GM23338 (cell line): Measurements from ENCODE around the gene CTDSPL. TPM values are rescaled to one million over a fixed set of nuclear protein-coding genes. Genes with fewer than 3 reads are reported as not detected.

Source experiments
- ATAC-seq: fragments of 200-7000 bp; cut with Tn5 transposase; 3 replicates; pipeline ENCODE4 v1.9.1; 2020
- DNase-seq: peaks from one replicate; pipeline ENCODE4 v3.0.0-alpha.2; 2015; ENCODE audit warnings: low spot score
- H2AFZ ChIP-seq: fragments of 200-600 bp; sonication (generic); 2 replicates; pipeline ENCODE4 v1.8.0; 2016; ENCODE audit warnings: antibody characterized with exemption, mild to moderate bottlenecking, moderate library complexity
- H3F3A ChIP-seq: fragments of 200-600 bp; sonication (generic); replicated peaks from 2 replicates; pipeline ENCODE4 v1.8.0; 2017; ENCODE audit warnings: antibody characterized with exemption, mixed run types, low read depth
- H3K27ac ChIP-seq: fragments of 200-600 bp; sonication (generic); 2 replicates; pipeline ENCODE4 v1.6.1; 2016; ENCODE audit warnings: low read depth
- H3K27me3 ChIP-seq: fragments of 200-600 bp; sonication (generic); 2 replicates; pipeline ENCODE4 v1.8.0; 2016; ENCODE audit warnings: mild to moderate bottlenecking, mixed run types, moderate library complexity; ENCODE audit not compliant: insufficient read depth
- H3K36me3 ChIP-seq: fragments of 200-600 bp; sonication (generic); 2 replicates; pipeline ENCODE4 v1.8.0; 2016; ENCODE audit warnings: mild to moderate bottlenecking; ENCODE audit not compliant: insufficient read depth
- H3K4me1 ChIP-seq: fragments of 200-600 bp; sonication (generic); 2 replicates; pipeline ENCODE4 v1.8.0; 2016; ENCODE audit warnings: mild to moderate bottlenecking, moderate library complexity; ENCODE audit not compliant: insufficient read depth
- H3K4me2 ChIP-seq: fragments of 200-600 bp; sonication (generic); 2 replicates; pipeline ENCODE4 v1.7.1; 2017; ENCODE audit warnings: mixed run types
- H3K4me3 ChIP-seq: fragments of 200-600 bp; sonication (generic); 2 replicates; pipeline ENCODE4 v1.6.1; 2016; ENCODE audit warnings: mixed run types
- H3K79me2 ChIP-seq: fragments of 200-600 bp; sonication (generic); replicated peaks from 2 replicates; pipeline ENCODE4 v1.8.0; 2017; ENCODE audit warnings: mild to moderate bottlenecking; ENCODE audit not compliant: insufficient read depth
- H3K9me2 ChIP-seq: fragments of 200-600 bp; sonication (generic); 2 replicates; pipeline ENCODE4 v1.8.0; 2017; ENCODE audit not compliant: insufficient read depth
- H4K20me1 ChIP-seq: fragments of 200-600 bp; sonication (generic); replicated peaks from 2 replicates; pipeline ENCODE4 v1.8.0; 2017; ENCODE audit warnings: mild to moderate bottlenecking; ENCODE audit not compliant: insufficient read depth
- H3K27ac Mint-ChIP-seq: 2 replicates; pipeline ENCODE4 v1.8.0; 2020; ENCODE audit warnings: inconsistent platforms, mild to moderate bottlenecking, moderate library complexity, mixed read lengths
- H3K27me3 Mint-ChIP-seq: 3 replicates; pipeline ENCODE4 v1.8.0; 2022; ENCODE audit warnings: low read depth, mild to moderate bottlenecking, moderate library complexity, mixed read lengths, inconsistent platforms; ENCODE audit not compliant: insufficient read depth, poor library complexity
- H3K36me3 Mint-ChIP-seq: 3 replicates; pipeline ENCODE4 v1.8.0; 2021; ENCODE audit warnings: low read depth, mild to moderate bottlenecking, inconsistent platforms, moderate library complexity, mixed read lengths
- H3K4me1 Mint-ChIP-seq: 3 replicates; pipeline ENCODE4 v1.8.0; 2020; ENCODE audit warnings: mild to moderate bottlenecking, inconsistent platforms, mixed read lengths
- H3K4me3 Mint-ChIP-seq: 3 replicates; pipeline ENCODE4 v1.8.0; 2021; ENCODE audit warnings: moderate library complexity, mild to moderate bottlenecking, inconsistent platforms, mixed read lengths
- H3K9me3 Mint-ChIP-seq: 3 replicates; pipeline ENCODE4 v1.8.0; 2020; ENCODE audit warnings: moderate library complexity, mild to moderate bottlenecking, inconsistent platforms, mixed read lengths
- EZH2 ChIP-seq: fragments of 200-600 bp; sonication (generic); IDR thresholded peaks from one replicate; pipeline ENCODE4 v1.8.0; 2017; ENCODE audit warnings: antibody characterized with exemption, mild to moderate bottlenecking, low read depth; ENCODE audit not compliant: unreplicated experiment
- EZH2phosphoT487 ChIP-seq: fragments of 200-600 bp; sonication (generic); IDR thresholded peaks from one replicate; pipeline ENCODE4 v1.8.1; 2018; ENCODE audit warnings: antibody characterized with exemption; ENCODE audit not compliant: unreplicated experiment
- POLR2AphosphoS5 ChIP-seq: IDR thresholded peaks from 2 replicates; pipeline ENCODE4 v1.6.1; 2016; ENCODE audit warnings: antibody characterized with exemption, low read depth
- ZNF114 ChIP-seq: fragments of 250-450 bp; sonication (Bioruptor Pico); IDR thresholded peaks from 2 replicates; pipeline ENCODE4 v1.5.0; 2020; ENCODE audit warnings: mild to moderate bottlenecking, moderate library complexity
- polyA plus RNA-seq: library from polyadenylated mRNA; unstranded; fragments of >200 nt; fragmentation: Nextera tagmentation; extraction: Ambion mirVana; gene quantifications from 2 replicates; pipeline ENCODE4 v1.2.1, GENCODE V29; 2016
- total RNA-seq: library from RNA; depleted of rRNA; stranded (reverse); fragments of >200 nt; shearing (Covaris generic); gene quantifications from 2 replicates; pipeline ENCODE4 v1.2.3, GENCODE V29; 2014
- TF ChIP-seq, protein P1 (sequence below): IDR thresholded peaks from one replicate; pipeline ENCODE4 v1.6.1; 2018; ENCODE audit warnings: antibody characterized with exemption; ENCODE audit not compliant: unreplicated experiment
- TF ChIP-seq, protein P2 (sequence below): fragments of 250-450 bp; sonication (Bioruptor Pico); IDR thresholded peaks from 2 replicates; pipeline ENCODE4 v1.5.0; 2020; ENCODE audit warnings: mild to moderate bottlenecking, moderate library complexity
- TF ChIP-seq, protein P3 (sequence below): IDR thresholded peaks from 2 replicates; pipeline ENCODE4 v1.6.1; 2016; ENCODE audit warnings: antibody characterized with exemption

Gene CTDSPL
- total and polyA plus RNA-seq, 2 experiments from 2014 or later: 23.2 to 42.0 TPM

DNA sequence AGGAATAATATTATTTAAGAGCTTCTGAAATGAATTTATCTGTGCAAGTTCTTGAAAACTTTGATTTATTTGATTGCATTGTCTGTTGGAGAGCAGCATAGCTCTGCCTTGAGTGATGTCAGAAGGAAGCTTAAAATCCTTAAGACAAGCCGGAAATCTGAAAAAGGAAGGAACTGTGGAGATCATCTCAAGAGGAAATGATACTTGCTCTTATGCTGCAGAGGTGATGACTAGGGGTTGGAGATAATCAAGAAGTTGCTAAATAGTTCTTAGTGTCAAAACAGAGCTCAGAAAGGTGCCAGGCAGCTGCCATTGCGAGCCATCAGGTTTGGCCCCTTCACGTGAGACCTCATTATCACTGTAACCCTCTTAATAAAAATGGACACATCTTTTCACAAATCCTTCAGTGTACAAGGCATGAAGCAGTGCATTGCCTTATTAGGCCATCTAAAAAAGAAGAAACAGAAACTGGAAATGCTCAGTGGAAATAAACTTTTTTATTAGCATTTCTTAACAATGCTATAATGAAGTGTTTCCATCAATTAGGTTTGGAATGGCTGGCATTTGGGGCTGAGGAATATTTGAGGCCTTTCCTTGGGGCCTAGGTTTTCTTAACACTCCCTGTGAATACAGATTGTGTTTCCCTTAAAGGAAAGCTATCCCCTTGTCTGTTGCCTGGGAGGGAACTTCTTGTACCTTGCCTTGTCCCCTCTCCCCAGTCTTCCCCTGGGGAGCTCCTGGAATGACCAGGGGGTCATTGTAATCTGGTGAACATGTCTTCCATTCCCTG is 94.4 kb downstream of the CTDSPL start (continued):
- TF ChIP-seq, protein P1, sequence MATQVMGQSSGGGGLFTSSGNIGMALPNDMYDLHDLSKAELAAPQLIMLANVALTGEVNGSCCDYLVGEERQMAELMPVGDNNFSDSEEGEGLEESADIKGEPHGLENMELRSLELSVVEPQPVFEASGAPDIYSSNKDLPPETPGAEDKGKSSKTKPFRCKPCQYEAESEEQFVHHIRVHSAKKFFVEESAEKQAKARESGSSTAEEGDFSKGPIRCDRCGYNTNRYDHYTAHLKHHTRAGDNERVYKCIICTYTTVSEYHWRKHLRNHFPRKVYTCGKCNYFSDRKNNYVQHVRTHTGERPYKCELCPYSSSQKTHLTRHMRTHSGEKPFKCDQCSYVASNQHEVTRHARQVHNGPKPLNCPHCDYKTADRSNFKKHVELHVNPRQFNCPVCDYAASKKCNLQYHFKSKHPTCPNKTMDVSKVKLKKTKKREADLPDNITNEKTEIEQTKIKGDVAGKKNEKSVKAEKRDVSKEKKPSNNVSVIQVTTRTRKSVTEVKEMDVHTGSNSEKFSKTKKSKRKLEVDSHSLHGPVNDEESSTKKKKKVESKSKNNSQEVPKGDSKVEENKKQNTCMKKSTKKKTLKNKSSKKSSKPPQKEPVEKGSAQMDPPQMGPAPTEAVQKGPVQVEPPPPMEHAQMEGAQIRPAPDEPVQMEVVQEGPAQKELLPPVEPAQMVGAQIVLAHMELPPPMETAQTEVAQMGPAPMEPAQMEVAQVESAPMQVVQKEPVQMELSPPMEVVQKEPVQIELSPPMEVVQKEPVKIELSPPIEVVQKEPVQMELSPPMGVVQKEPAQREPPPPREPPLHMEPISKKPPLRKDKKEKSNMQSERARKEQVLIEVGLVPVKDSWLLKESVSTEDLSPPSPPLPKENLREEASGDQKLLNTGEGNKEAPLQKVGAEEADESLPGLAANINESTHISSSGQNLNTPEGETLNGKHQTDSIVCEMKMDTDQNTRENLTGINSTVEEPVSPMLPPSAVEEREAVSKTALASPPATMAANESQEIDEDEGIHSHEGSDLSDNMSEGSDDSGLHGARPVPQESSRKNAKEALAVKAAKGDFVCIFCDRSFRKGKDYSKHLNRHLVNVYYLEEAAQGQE: no peak
- no peak for TF ChIP-seq POLR2AphosphoS5

DNA sequence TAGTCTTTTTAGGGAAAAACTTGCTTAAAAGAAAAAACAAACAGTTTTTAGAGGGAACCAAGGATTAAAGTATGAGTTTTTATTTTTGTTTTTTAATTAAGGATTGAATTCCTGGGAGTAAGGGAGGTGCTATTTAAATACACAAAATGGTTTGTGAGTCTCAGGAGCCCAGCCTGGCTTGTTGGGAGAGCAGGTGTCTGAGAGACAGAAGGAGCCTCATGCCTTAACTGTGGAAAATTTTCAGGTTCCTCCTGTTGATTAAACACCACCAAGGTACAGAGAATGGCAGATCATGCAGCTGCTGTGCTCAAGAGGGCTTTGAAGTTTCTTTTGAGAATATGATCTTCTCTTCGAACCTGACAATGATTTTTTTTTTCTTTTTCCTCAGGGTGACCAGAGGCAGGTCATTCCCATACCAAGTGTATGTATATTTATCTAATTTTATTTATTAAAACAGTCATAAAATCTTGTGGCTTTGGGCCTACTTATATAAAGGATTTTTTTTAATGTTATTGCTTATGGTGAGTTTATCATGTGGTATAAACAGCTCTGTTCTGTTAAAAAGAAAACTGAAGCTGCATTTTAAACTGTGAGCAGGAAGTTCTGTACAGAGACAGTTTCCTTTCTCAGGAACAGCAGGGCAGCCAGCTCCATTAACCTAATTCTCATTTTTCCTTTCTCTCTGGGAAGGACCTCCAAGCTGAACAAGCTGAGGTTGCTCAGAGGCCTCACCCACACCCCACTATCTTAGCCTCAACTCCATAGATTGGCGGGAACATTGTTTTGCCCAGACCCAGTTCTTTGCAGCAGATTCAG is 95.3 kb downstream of the CTDSPL start:
- H3K9me2 ChIP-seq: no peaks in the 10 kb centered on the region
- DNase-seq (no peak), ATAC-seq (no peak)
- H3K79me2 ChIP-seq: no peaks in the 10 kb centered on the region
- Mint-ChIP-seq H3K27ac (peak overlapping the region; percentile 70), H3K4me1 (peaks cover 26% of the 10 kb centered on the region), H3K9me3 (no peaks in the 10 kb centered on the region), H3K36me3 (peaks cover 8% of the 10 kb centered on the region), H3K4me3 (no peak overlapping the region), H3K27me3 (peaks cover 8% of the 10 kb centered on the region)
- H3K4me3 ChIP-seq: no peak overlapping the region
- no peaks in the 10 kb centered on the region for H3K36me3 ChIP-seq
- H3F3A ChIP-seq: no peaks in the 10 kb centered on the region
- no peaks in the 10 kb centered on the region for H4K20me1 ChIP-seq
- peaks cover 27% of the 10 kb centered on the region for H3K4me1 ChIP-seq
- H3K27me3 ChIP-seq: no peaks in the 10 kb centered on the region
- peak overlapping the region; percentile 51 for H3K27ac ChIP-seq
- no peak overlapping the region for H2AFZ ChIP-seq
- H3K4me2 ChIP-seq: 0 out of 2 replicates have a peak overlapping the region, but pooled peaks have one; percentile 8
- TF ChIP-seq, protein P1: no peak
- no peak for TF ChIP-seq EZH2
- TF ChIP-seq ZNF114 (CRISPR knock-in tag): no peak
- TF ChIP-seq, protein P2, sequence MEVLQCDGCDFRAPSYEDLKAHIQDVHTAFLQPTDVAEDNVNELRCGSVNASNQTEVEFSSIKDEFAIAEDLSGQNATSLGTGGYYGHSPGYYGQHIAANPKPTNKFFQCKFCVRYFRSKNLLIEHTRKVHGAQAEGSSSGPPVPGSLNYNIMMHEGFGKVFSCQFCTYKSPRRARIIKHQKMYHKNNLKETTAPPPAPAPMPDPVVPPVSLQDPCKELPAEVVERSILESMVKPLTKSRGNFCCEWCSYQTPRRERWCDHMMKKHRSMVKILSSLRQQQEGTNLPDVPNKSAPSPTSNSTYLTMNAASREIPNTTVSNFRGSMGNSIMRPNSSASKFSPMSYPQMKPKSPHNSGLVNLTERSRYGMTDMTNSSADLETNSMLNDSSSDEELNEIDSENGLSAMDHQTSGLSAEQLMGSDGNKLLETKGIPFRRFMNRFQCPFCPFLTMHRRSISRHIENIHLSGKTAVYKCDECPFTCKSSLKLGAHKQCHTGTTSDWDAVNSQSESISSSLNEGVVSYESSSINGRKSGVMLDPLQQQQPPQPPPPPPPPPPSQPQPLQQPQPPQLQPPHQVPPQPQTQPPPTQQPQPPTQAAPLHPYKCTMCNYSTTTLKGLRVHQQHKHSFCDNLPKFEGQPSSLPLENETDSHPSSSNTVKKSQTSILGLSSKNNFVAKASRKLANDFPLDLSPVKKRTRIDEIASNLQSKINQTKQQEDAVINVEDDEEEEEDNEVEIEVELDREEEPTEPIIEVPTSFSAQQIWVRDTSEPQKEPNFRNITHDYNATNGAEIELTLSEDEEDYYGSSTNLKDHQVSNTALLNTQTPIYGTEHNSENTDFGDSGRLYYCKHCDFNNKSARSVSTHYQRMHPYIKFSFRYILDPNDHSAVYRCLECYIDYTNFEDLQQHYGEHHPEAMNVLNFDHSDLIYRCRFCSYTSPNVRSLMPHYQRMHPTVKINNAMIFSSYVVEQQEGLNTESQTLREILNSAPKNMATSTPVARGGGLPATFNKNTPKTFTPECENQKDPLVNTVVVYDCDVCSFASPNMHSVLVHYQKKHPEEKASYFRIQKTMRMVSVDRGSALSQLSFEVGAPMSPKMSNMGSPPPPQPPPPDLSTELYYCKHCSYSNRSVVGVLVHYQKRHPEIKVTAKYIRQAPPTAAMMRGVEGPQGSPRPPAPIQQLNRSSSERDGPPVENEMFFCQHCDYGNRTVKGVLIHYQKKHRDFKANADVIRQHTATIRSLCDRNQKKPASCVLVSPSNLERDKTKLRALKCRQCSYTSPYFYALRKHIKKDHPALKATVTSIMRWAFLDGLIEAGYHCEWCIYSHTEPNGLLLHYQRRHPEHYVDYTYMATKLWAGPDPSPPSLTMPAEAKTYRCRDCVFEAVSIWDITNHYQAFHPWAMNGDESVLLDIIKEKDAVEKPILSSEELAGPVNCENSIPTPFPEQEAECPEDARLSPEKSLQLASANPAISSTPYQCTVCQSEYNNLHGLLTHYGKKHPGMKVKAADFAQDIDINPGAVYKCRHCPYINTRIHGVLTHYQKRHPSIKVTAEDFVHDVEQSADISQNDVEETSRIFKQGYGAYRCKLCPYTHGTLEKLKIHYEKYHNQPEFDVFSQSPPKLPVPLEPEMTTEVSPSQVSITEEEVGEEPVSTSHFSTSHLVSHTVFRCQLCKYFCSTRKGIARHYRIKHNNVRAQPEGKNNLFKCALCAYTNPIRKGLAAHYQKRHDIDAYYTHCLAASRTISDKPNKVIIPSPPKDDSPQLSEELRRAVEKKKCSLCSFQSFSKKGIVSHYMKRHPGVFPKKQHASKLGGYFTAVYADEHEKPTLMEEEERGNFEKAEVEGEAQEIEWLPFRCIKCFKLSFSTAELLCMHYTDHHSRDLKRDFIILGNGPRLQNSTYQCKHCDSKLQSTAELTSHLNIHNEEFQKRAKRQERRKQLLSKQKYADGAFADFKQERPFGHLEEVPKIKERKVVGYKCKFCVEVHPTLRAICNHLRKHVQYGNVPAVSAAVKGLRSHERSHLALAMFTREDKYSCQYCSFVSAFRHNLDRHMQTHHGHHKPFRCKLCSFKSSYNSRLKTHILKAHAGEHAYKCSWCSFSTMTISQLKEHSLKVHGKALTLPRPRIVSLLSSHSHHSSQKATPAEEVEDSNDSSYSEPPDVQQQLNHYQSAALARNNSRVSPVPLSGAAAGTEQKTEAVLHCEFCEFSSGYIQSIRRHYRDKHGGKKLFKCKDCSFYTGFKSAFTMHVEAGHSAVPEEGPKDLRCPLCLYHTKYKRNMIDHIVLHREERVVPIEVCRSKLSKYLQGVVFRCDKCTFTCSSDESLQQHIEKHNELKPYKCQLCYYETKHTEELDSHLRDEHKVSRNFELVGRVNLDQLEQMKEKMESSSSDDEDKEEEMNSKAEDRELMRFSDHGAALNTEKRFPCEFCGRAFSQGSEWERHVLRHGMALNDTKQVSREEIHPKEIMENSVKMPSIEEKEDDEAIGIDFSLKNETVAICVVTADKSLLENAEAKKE (CRISPR knock-in tag): no peak
- TF ChIP-seq POLR2AphosphoS5: no peak
- TF ChIP-seq, protein P3, sequence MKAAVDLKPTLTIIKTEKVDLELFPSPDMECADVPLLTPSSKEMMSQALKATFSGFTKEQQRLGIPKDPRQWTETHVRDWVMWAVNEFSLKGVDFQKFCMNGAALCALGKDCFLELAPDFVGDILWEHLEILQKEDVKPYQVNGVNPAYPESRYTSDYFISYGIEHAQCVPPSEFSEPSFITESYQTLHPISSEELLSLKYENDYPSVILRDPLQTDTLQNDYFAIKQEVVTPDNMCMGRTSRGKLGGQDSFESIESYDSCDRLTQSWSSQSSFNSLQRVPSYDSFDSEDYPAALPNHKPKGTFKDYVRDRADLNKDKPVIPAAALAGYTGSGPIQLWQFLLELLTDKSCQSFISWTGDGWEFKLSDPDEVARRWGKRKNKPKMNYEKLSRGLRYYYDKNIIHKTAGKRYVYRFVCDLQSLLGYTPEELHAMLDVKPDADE: no peak
- TF ChIP-seq EZH2phosphoT487: no peak
